ENCODE results near the gene LRTM1. TPM values are rescaled to one million over a fixed set of nuclear protein-coding genes. Genes with fewer than 3 reads are reported as not detected.

LRTM1 gene
- total RNA-seq, 1 experiment from 2014 or later: not detected

- no peak for DNase-seq (ENCODE audit: low read depth, low spot score)
- ChIA-PET CTCF (no interaction called here), POLR2A (no interaction called here), RAD21 (ENCODE audit: low non-redundant PET in 1 of 2, low total read pairs in 2 of 2, uncharacterized antibody in 2 of 2, unreplicated experiment in 2 of 2) (no interaction called here)
- intact Hi-C loops (cut with micrococcal nuclease): no loop called here
- Histone ChIP-seq H4K20me1 (ENCODE audit: insufficient read depth) (no peaks in the 10 kb centered on the region), H3K27me3 (ENCODE audit: insufficient read depth, low read length) (no peaks in the 10 kb centered on the region), H3K4me3 (replicated peaks in 1 of 2; ENCODE audit: low read depth in 1 of 2, low read length in 2 of 2) (no peak overlapping the region), H3K9ac (ENCODE audit: low read length) (no peak overlapping the region), H3K79me2 (ENCODE audit: insufficient read depth, low read length) (no peaks in the 10 kb centered on the region), H3K9me2 (ENCODE audit: insufficient read depth) (no peaks in the 10 kb centered on the region), H3K9me3 (ENCODE audit: control insufficient read depth in 1 of 2, insufficient read depth in 1 of 2, low read depth in 1 of 2, low read length in 2 of 2) (peaks cover 0 to 17% of the 10 kb centered on the region in 2 experiments; a peak in 2 of 4 replicates), H2AFZ (ENCODE audit: low read depth, low read length, poor library complexity, severe bottlenecking) (no peak overlapping the region), H3K27ac (ENCODE audit: low read depth, low read length) (no peak overlapping the region), H3K4me1 (ENCODE audit: control insufficient read depth in 1 of 2, insufficient read depth in 2 of 2, low read length in 2 of 2) (no peaks in the 10 kb centered on the region), H3K36me3 (ENCODE audit: control insufficient read depth in 1 of 2, insufficient read depth in 2 of 2, low read length in 2 of 2) (no peaks in the 10 kb centered on the region), H3K4me2 (ENCODE audit: low read length) (no peak overlapping the region)
- no TSS peak for BruUV-seq (replicated peaks)
- TF ChIP-seq ZBTB33 (IDR thresholded peaks at IDR 0.05; ENCODE audit: extremely low read depth, insufficient replicate concordance, low read length) (no peak), POLR2A (IDR thresholded peaks at IDR 0.05; ENCODE audit: borderline replicate concordance, extremely low read depth, insufficient read depth, insufficient read length) (no peak), EGR1 (IDR thresholded peaks at IDR 0.05; ENCODE audit: low read depth) (no peak), SIN3A (IDR thresholded peaks at IDR 0.05; ENCODE audit: low read depth) (no peak), ZNF274 (IDR thresholded peaks at IDR 0.05; ENCODE audit: low read depth, low read length) (no peak), EZH2phosphoT487 (IDR thresholded peaks at IDR 0.05; ENCODE audit: borderline replicate concordance) (no peak), CTCF (IDR thresholded peaks at IDR 0.05 in 2 of 3, conservative IDR thresholded peaks at IDR 0.05 in 1 of 3; ENCODE audit: borderline replicate concordance in 1 of 3, insufficient read depth in 1 of 3, low read depth in 2 of 3, low read length in 2 of 3) (no peak), ATF3 (IDR thresholded peaks at IDR 0.05) (no peak), RAD21 (IDR thresholded peaks at IDR 0.05; ENCODE audit: low read depth) (no peak), REST (IDR thresholded peaks at IDR 0.05; ENCODE audit: low read depth) (no peak), CBX3 (IDR thresholded peaks at IDR 0.05; ENCODE audit: low read depth) (no peak)
- ATAC-seq: no peak
Measured at GRCh38 chr3:54949491-54950044, 21.7 kb upstream of the LRTM1 start.

All from HCT116 (cell line).